ENCODE measurements around the gene MRPL22. TPM values are rescaled to one million over a fixed set of nuclear protein-coding genes. Genes with fewer than 3 reads are reported as not detected.

Gene MRPL22
- total and polyA plus RNA-seq, 2 donors (not counting 3 experiments of a cell fraction or from before 2014, with no cell fraction given): 66.9 to 112 TPM

DNA sequence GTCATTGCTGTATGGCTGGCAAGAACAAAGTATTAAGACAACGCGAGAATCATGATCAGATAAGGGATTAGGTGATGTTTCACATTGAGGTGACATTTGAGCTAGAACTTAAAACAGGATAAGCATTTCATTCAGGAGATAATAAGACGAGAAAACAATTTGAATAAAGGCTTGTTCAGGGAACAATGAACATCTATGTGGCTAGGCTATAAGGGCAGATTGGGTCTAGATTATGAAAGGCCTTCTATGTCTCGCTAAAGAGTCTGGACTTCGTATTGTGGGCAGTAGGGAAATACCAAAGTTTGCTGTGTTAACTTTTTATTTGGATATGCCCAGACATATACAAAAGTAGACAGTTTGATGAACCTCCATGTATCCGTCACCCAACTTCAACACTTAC lies 6.9 kb downstream of the MRPL22 start:
- peaks cover 0 to 3% of the 10 kb centered on the region in 2 experiments for H3K36me3 ChIP-seq (ENCODE audit: control insufficient read depth in 2 of 2, extremely low read depth in 1 of 2, insufficient read depth in 2 of 2, low read length in 2 of 2)
- ChIA-PET CTCF (interaction anchor here (6.6 kb wide), 1 partner anchor 80 kb away, joined by 61 read pairs; no protein-coding TSS in a partner anchor), POLR2A (no interaction called here)
- H4K20me1 ChIP-seq (replicated peaks; ENCODE audit: control insufficient read depth, extremely low read depth, insufficient read depth, low read length): no peaks in the 10 kb centered on the region
- H3K79me2 ChIP-seq (ENCODE audit: control insufficient read depth, insufficient read depth, low read length): peaks cover 77% of the 10 kb centered on the region
- dilution Hi-C loops (cut with MboI; ENCODE audit: extremely low pct_ligation_motif_present, low sequenced_read_pairs) (no loop called here), intact Hi-C loops (cut with micrococcal nuclease) (no loop called here)
- H3K27me3 ChIP-seq (ENCODE audit: control insufficient read depth in 2 of 2, insufficient read depth in 2 of 2, low read length in 2 of 2): no peaks in the 10 kb centered on the region
- no peaks in the 10 kb centered on the region for H3K9me3 ChIP-seq (replicated peaks; ENCODE audit: control insufficient read depth, insufficient read depth, low read length)
- no peak for DNase-seq (ENCODE audit: low read depth, low spot score)
- H3K27ac ChIP-seq (ENCODE audit: insufficient read depth, low read depth, low read length): no peak overlapping the region
- no peak overlapping the region for H3K9ac ChIP-seq (replicated peaks; ENCODE audit: extremely low read depth, insufficient read depth, low read length)
- H3K9me1 ChIP-seq (replicated peaks; ENCODE audit: control insufficient read depth, extremely low read depth, insufficient read depth, low read length): no peaks in the 10 kb centered on the region
- H3K4me2 ChIP-seq (ENCODE audit: insufficient read depth, low read length): no peak overlapping the region
- no peak overlapping the region for H3K4me3 ChIP-seq (replicated peaks in 1 of 3; ENCODE audit: insufficient read depth in 1 of 3, low read depth in 1 of 3, low read length in 3 of 3)
- no peak overlapping the region for H2AFZ ChIP-seq (ENCODE audit: low read depth, low read length)
- FAIRE-seq: no peak
- H3K4me1 ChIP-seq (ENCODE audit: control insufficient read depth, extremely low read depth, insufficient read depth, low read length): peaks cover 34% of the 10 kb centered on the region
- TF ChIP-seq FOS (IDR thresholded peaks at IDR 0.05; ENCODE audit: borderline replicate concordance, insufficient read depth, low read length) (no peak), MAX (IDR thresholded peaks at IDR 0.05; ENCODE audit: insufficient read depth, insufficient read length) (no peak), GATA2 (IDR thresholded peaks at IDR 0.05; ENCODE audit: insufficient read depth, insufficient read length, low read depth, low read length) (no peak), MYC (IDR thresholded peaks at IDR 0.05; ENCODE audit: low read depth, low read length) (no peak)
- BruUV-seq (replicated peaks): no TSS peak

DNA sequence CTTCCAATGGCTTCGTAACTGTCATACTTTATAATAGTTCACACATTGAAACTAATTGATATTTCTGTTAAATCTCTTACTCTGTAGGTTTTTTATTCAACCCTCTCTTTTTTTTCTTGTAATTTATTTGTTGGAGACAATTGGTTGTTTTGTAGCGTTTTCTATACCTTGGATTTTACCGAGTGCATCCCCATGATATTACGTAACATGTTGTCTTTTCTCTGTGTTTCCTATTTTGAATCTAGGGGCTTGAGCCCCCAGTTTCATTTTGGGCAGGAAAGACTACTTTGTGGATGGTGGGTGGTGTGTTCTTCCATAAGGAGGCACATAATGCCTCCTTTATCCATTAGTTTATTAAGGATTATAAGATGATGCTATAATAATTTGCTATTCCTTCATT lies 7.4 kb downstream of the MRPL22 start:
- FAIRE-seq (no peak), DNase-seq (ENCODE audit: low read depth, low spot score) (no peak)
- ChIA-PET CTCF (interaction anchor here (6.6 kb wide), 1 partner anchor 80 kb away, joined by 61 read pairs; no protein-coding TSS in a partner anchor), POLR2A (no interaction called here)
- no peak overlapping the region for H3K4me2 ChIP-seq (ENCODE audit: insufficient read depth, low read length)
- peaks cover 0 to 4% of the 10 kb centered on the region in 2 experiments for H3K36me3 ChIP-seq (ENCODE audit: control insufficient read depth in 2 of 2, extremely low read depth in 1 of 2, insufficient read depth in 2 of 2, low read length in 2 of 2)
- no TSS peak for BruUV-seq (replicated peaks)
- dilution Hi-C loops (cut with MboI; ENCODE audit: extremely low pct_ligation_motif_present, low sequenced_read_pairs) (no loop called here), intact Hi-C loops (cut with micrococcal nuclease) (no loop called here)
- no peaks in the 10 kb centered on the region for H3K9me3 ChIP-seq (replicated peaks; ENCODE audit: control insufficient read depth, insufficient read depth, low read length)
- peaks cover 29% of the 10 kb centered on the region for H3K4me1 ChIP-seq (ENCODE audit: control insufficient read depth, extremely low read depth, insufficient read depth, low read length)
- H3K9me1 ChIP-seq (replicated peaks; ENCODE audit: control insufficient read depth, extremely low read depth, insufficient read depth, low read length): no peaks in the 10 kb centered on the region
- H3K4me3 ChIP-seq (replicated peaks in 1 of 3; ENCODE audit: insufficient read depth in 1 of 3, low read depth in 1 of 3, low read length in 3 of 3): no peak overlapping the region
- H3K27me3 ChIP-seq (ENCODE audit: control insufficient read depth in 2 of 2, insufficient read depth in 2 of 2, low read length in 2 of 2): no peaks in the 10 kb centered on the region
- H3K9ac ChIP-seq (replicated peaks; ENCODE audit: extremely low read depth, insufficient read depth, low read length): no peak overlapping the region
- TF ChIP-seq MAX (IDR thresholded peaks at IDR 0.05; ENCODE audit: insufficient read depth, insufficient read length) (no peak), MYC (IDR thresholded peaks at IDR 0.05; ENCODE audit: low read depth, low read length) (no peak), POLR2A (IDR thresholded peaks at IDR 0.05; ENCODE audit: low read depth, low read length) (no peak), FOS (IDR thresholded peaks at IDR 0.05; ENCODE audit: borderline replicate concordance, insufficient read depth, low read length) (no peak), EZH2 (IDR thresholded peaks at IDR 0.05; ENCODE audit: borderline replicate concordance, low read depth, low read length, severe bottlenecking) (no peak)
- peaks cover 71% of the 10 kb centered on the region for H3K79me2 ChIP-seq (ENCODE audit: control insufficient read depth, insufficient read depth, low read length)
- H3K27ac ChIP-seq (ENCODE audit: insufficient read depth, low read depth, low read length): no peak overlapping the region
- H2AFZ ChIP-seq (ENCODE audit: low read depth, low read length): no peak overlapping the region
- no peaks in the 10 kb centered on the region for H4K20me1 ChIP-seq (replicated peaks; ENCODE audit: control insufficient read depth, extremely low read depth, insufficient read depth, low read length)

Measured in endothelial cell of umbilical vein (primary cell).